Neutrophil (primary cell): ENCODE results near the gene TMF1.

Experiments
- H3K27ac ChIP-seq: fragments of 200-600 bp; sonication (generic); 2 replicates; pipeline ENCODE4 v1.5.1; 2016; ENCODE audit warnings: mild to moderate bottlenecking, moderate library complexity
- H3K27me3 ChIP-seq: fragments of 200-600 bp; sonication (generic); 2 replicates; pipeline ENCODE4 v1.6.0; 2016; ENCODE audit warnings: mild to moderate bottlenecking
- H3K36me3 ChIP-seq: fragments of 200-600 bp; sonication (generic); 2 replicates; pipeline ENCODE4 v1.5.1; 2017
- H3K4me1 ChIP-seq, 2 experiments: fragments of 200-600 bp in 1 of 2; sonication (generic) in 1 of 2; 1 replicate in 1 of 2; 2 replicates in 1 of 2; pipeline versions ENCODE4 v1.5.1 to v1.6.1; 2013 to 2016; ENCODE audit warnings: low read depth in 1 of 2, low read length in 1 of 2, mild to moderate bottlenecking in 1 of 2, moderate library complexity in 1 of 2; ENCODE audit not compliant: control insufficient read depth in 1 of 2, insufficient read depth in 1 of 2
- H3K4me3 ChIP-seq, 2 experiments: fragments of 200-600 bp in 1 of 2; sonication (generic) in 1 of 2; 1 replicate in 1 of 2; 2 replicates in 1 of 2; pipeline ENCODE4 v1.5.1; 2013 to 2016; ENCODE audit warnings: low read depth in 1 of 2, low read length in 1 of 2, mild to moderate bottlenecking in 1 of 2, moderate library complexity in 1 of 2
- H3K9me3 ChIP-seq: fragments of 200-600 bp; sonication (generic); 2 replicates; pipeline ENCODE4 v1.5.1; 2016
- CTCF ChIP-seq: fragments of 200-600 bp; sonication (generic); IDR thresholded peaks from 2 replicates; pipeline ENCODE4 v1.5.1; 2016; ENCODE audit warnings: antibody characterized with exemption

TMF1 gene

GRCh38 chr3:69072928-69073327, 20.8 kb upstream of the TMF1 start:
- H3K27ac ChIP-seq = peak overlapping the region; percentile 56
- H3K4me1 ChIP-seq = peaks cover 13 to 17% of the 10 kb centered on the region in 2 experiments
- H3K36me3 ChIP-seq = peaks cover 42% of the 10 kb centered on the region
- H3K4me3 ChIP-seq = no peak overlapping the region
- no peaks in the 10 kb centered on the region for H3K27me3 ChIP-seq
- TF ChIP-seq CTCF = no peak
- no peaks in the 10 kb centered on the region for H3K9me3 ChIP-seq

- Histone ChIP-seq H3K36me3 (peaks cover 68% of the 10 kb centered on the region), H3K27ac (no peak overlapping the region), H3K4me3 (no peak overlapping the region), H3K4me1 (no peaks in the 10 kb centered on the region), H3K9me3 (peaks cover 5% of the 10 kb centered on the region), H3K27me3 (no peaks in the 10 kb centered on the region)
- no peak for TF ChIP-seq CTCF
Measured at GRCh38 chr3:69066121-69066520, 14.0 kb upstream of the TMF1 start.

- H3K9me3 ChIP-seq = peaks cover 6% of the 10 kb centered on the region
- no peak overlapping the region for H3K4me3 ChIP-seq
- peaks cover 68% of the 10 kb centered on the region for H3K36me3 ChIP-seq
- H3K4me1 ChIP-seq = no peaks in the 10 kb centered on the region
- no peak for TF ChIP-seq CTCF
- H3K27ac ChIP-seq = no peak overlapping the region
- no peaks in the 10 kb centered on the region for H3K27me3 ChIP-seq
Measured at GRCh38 chr3:69065318-69065964, 13.3 kb upstream of the TMF1 start.

- Histone ChIP-seq H3K4me3 (no peak overlapping the region), H3K27ac (no peak overlapping the region), H3K36me3 (peaks cover 73% of the 10 kb centered on the region), H3K9me3 (peaks cover 6% of the 10 kb centered on the region), H3K27me3 (no peaks in the 10 kb centered on the region), H3K4me1 (peaks cover under 1 to 4% of the 10 kb centered on the region in 2 experiments)
- TF ChIP-seq CTCF = no peak
Measured at GRCh38 chr3:69063636-69064035, 11.5 kb upstream of the TMF1 start.

- Histone ChIP-seq H3K27ac (no peak overlapping the region), H3K36me3 (peaks cover 79% of the 10 kb centered on the region), H3K9me3 (peaks cover 6% of the 10 kb centered on the region), H3K4me3 (no peak overlapping the region), H3K4me1 (peaks cover 3 to 5% of the 10 kb centered on the region in 2 experiments), H3K27me3 (no peaks in the 10 kb centered on the region)
- no peak for TF ChIP-seq CTCF
Measured at GRCh38 chr3:69059688-69060087, 7.6 kb upstream of the TMF1 start.

GRCh38 chr3:69058947-69059224, 6.8 kb upstream of the TMF1 start:
- H3K4me3 ChIP-seq = no peak overlapping the region
- peaks cover 3 to 5% of the 10 kb centered on the region in 2 experiments for H3K4me1 ChIP-seq
- TF ChIP-seq CTCF = no peak
- peaks cover 6% of the 10 kb centered on the region for H3K9me3 ChIP-seq
- H3K36me3 ChIP-seq = peaks cover 82% of the 10 kb centered on the region
- H3K27me3 ChIP-seq = no peaks in the 10 kb centered on the region
- peak overlapping the region; percentile 70 for H3K27ac ChIP-seq
